ENCODE measurements around the gene KCNIP3.

DNA sequence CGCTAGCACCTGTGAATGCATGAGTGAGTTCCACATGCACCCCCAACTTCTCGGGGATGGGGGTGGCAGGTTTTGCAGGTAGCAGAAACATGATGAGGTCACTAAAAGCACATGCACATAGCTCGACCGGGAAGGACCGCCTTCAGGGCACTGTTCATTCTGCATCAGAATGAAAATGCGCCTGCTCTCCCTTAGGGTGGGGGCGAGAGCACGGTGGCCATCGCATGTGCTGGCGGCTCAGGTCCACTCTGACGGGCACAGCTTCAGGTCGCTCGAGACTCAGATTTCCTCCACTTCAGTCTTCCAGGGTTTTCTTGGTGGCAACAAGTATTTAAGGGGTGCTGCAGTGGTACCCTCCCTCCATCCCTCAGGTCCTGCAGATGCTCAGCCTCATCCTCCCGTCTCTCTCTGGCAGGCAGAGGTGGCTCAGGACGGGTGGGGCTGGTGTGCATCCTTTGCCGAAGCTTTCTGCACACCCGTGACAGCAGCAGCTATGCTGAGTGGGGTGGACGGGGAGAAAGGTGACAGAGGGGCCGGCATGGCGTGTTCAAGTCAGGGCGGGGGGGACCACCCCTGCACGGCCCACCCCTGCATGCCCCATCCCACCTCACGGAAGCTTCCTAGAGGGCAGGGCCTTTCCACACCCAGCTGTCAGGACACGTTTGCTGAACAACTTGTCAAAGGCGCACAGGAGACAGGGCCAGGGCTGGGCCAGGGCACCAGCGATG is 14.8 kb downstream of the KCNIP3 start:
- TF ChIP-seq, protein P1, sequence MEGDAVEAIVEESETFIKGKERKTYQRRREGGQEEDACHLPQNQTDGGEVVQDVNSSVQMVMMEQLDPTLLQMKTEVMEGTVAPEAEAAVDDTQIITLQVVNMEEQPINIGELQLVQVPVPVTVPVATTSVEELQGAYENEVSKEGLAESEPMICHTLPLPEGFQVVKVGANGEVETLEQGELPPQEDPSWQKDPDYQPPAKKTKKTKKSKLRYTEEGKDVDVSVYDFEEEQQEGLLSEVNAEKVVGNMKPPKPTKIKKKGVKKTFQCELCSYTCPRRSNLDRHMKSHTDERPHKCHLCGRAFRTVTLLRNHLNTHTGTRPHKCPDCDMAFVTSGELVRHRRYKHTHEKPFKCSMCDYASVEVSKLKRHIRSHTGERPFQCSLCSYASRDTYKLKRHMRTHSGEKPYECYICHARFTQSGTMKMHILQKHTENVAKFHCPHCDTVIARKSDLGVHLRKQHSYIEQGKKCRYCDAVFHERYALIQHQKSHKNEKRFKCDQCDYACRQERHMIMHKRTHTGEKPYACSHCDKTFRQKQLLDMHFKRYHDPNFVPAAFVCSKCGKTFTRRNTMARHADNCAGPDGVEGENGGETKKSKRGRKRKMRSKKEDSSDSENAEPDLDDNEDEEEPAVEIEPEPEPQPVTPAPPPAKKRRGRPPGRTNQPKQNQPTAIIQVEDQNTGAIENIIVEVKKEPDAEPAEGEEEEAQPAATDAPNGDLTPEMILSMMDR (IDR thresholded peaks at IDR 0.05; ENCODE audit: borderline replicate concordance, extremely low read depth, low read length, poor library complexity, severe bottlenecking), result no peak
- TF ChIP-seq EZH2 (IDR thresholded peaks at IDR 0.05; ENCODE audit: borderline replicate concordance, low read depth, low read length, severe bottlenecking), result no peak
